Right lobe of liver (tissue), 6 donors: ENCODE results near the gene PTPRT. TPM values are rescaled to one million over a fixed set of nuclear protein-coding genes. Genes with fewer than 3 reads are reported as not detected.

ENCODE experiments used
- ATAC-seq, 4 donors: fragments of 200-7000 bp; cut with Tn5 transposase; one replicate each; pipeline ENCODE4 v1.9.1; 2020; ENCODE audit warnings: mild to moderate bottlenecking in 4 of 4, moderate library complexity in 4 of 4
- DNase-seq, 3 donors: peaks; one replicate each; pipeline ENCODE4 v3.0.0-alpha.2; 2020
- H3K27ac ChIP-seq, 3 donors: fragments of 200-600 bp; one replicate each; pipeline ENCODE4 v1.8.0; 2022
- H3K27me3 ChIP-seq, 2 donors: fragments of 200-600 bp; one replicate each; pipeline ENCODE4 v1.8.0; 2022
- H3K36me3 ChIP-seq, 4 donors: fragments of 200-600 bp; sonication (generic) in 1 of 4; one replicate each; pipeline versions ENCODE4 v1.5.1 to v1.8.0; 2017 to 2022; ENCODE audit warnings: control low read depth in 1 of 4
- H3K4me1 ChIP-seq, 4 donors: fragments of 200-600 bp; sonication (generic) in 1 of 4; one replicate each; pipeline versions ENCODE4 v1.5.1 to v1.8.0; 2017 to 2022; ENCODE audit warnings: control low read depth in 1 of 4
- H3K4me3 ChIP-seq, 3 donors: fragments of 200-600 bp; one replicate each; pipeline ENCODE4 v1.8.0; 2022
- H3K9me3 ChIP-seq, 4 donors: fragments of 200-600 bp; sonication (generic) in 1 of 4; one replicate each; pipeline versions ENCODE4 v1.5.1 to v1.8.0; 2017 to 2022; ENCODE audit warnings: control low read depth in 1 of 4
- CTCF ChIP-seq, 4 donors: fragments of 200-600 bp in 3 of 4; fragments of 450-650 bp in 1 of 4; IDR thresholded peaks; one replicate each; pipeline versions ENCODE4 v1.5.1 to v1.8.0; 2016 to 2022; ENCODE audit warnings: antibody characterized with exemption in 4 of 4, mild to moderate bottlenecking in 2 of 4
- POLR2A ChIP-seq: fragments of 450-650 bp; IDR thresholded peaks from one replicate; pipeline ENCODE4 v1.6.1; 2017; ENCODE audit warnings: antibody characterized with exemption, mild to moderate bottlenecking
- WGBS: methylation state at CpG from one replicate; pipeline ENCODE4 v1.1.6; 2018; ENCODE audit warnings: low coverage, low lambda C conversion rate; ENCODE audit not compliant: insufficient coverage; ENCODE audit errors: missing lambda C conversion rate; 5-methylcytosine and 5-hydroxymethylcytosine counted together
- intact Hi-C, 2 donors: fragments of 100-400 bp; cut with DNase I; formaldehyde crosslinking; loops; one replicate each; pipeline versions ENCODE4 v1.11.2 to v1.14.1; 2022
- total RNA-seq, 6 experiments: library from RNA; depleted of rRNA in 2 of 6; stranded (reverse); fragments of >200 nt in 2 of 6; fragmentation: NEBNext Ultra II Directional in 3 of 6; extraction: Animal tissue kit (Norgen Biotek cat#: 25700) in 3 of 6; gene quantifications; one replicate each; pipeline versions ENCODE4 v1.1.0 to v1.2.4, GENCODE V29; 2016 to 2023
- donor health status: DM: no; HTN: yes; CAD: no.
- donor health status: DM: no; HTN: no; CAD: no.
- donor health status: DM: no; HTN: no; CAD: no.
- donor health status: DM: no; HTN: yes; CAD: no.
- donor health status: DM: no; HTN: yes; CAD: no.

The PTPRT gene
- total RNA-seq, 6 experiments from 2014 or later = 0.18 to 1.0 (median 0.51) TPM

- H3K36me3 ChIP-seq = no peaks in the 10 kb centered on the region
- intact Hi-C loops = no loop called here
- ATAC-seq (no peak), DNase-seq (no peak)
- H3K9me3 ChIP-seq = no peaks in the 10 kb centered on the region
- TF ChIP-seq CTCF (IDR thresholded peaks at IDR 0.05) (no peak), POLR2A (no peak)
- no peak overlapping the region for H3K4me3 ChIP-seq
- WGBS = 63% methylated on average over 5 of the region's 5 CpGs
- H3K4me1 ChIP-seq = no peaks in the 10 kb centered on the region
- H3K27ac ChIP-seq = no peak overlapping the region
- H3K27me3 ChIP-seq = no peaks in the 10 kb centered on the region
Measured at GRCh38 chr20:42734660-42735368, 454.9 kb downstream of the PTPRT start.

DNA sequence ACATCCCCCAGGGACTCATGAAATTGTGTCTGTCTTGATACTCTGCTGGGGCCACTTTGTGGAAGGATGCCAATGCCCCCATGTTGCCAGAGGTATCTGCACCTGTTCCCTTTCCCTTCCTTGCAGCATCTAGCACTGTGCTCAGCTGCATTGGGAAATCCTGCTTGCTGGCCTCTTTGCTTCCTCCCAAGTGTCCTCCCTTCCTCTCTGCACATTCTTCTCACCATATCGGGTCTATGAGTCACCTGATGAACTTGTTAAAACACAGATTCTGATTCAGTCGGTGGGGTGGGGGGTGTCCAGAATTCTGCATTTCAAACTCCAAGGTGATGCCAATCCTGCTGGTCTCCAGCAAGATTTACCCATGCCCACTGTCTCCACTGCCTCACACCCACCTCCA is 467.8 kb downstream of the PTPRT start:
- Histone ChIP-seq H3K4me3 (no peak overlapping the region), H3K27ac (no peak overlapping the region)
- intact Hi-C loops = no loop called here

DNA sequence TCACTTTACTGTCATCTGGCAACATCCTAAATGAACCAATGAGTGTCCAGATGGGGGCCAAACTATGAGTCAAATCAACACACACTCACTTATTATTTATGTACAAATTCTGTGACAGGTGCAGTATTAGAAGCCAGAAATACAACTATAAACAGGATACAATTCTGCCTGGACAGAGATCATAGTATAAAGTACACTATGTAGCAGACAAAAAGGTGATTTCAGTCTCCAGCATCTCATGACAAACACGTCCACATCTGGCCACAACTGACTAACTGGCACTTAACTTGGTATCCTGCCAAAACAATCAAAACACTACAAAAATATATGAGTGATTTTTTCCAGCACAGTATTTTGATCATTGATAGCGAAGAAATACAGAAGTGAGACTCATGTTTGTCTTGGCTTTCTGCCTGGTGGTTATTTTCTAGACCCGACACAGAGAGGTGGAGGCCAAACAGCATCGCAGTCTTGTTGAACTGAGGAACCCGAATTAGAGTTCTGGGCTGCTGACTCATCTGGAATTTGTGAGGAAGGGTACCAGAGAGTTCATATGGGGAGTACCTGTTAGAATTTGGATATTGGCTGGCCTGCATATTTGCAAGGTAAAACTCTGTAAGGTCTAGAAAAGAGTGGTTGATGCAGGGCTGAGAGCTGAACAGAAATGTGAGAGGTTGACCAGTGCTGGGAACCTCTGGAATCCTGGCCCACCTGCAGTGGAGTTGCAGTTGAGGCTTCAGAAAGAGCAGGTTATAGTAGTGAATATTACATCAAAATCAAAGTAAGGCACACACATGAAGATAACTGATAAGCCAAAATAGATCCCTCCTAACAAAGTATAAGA is 475.2 kb downstream of the PTPRT start:
- DNase-seq = no peak
- 12% methylated on average over 5 of the region's 5 CpGs for WGBS
- ATAC-seq = peak in 2 of 4 donors; percentile 42 to 66
- H3K27me3 ChIP-seq = no peaks in the 10 kb centered on the region
- intact Hi-C loops = no loop called here
- H3K4me1 ChIP-seq = peaks cover 0 to 5% (median 0%) of the 10 kb centered on the region in 4 donors
- H3K36me3 ChIP-seq = no peaks in the 10 kb centered on the region
- H3K9me3 ChIP-seq = no peaks in the 10 kb centered on the region
- H3K27ac ChIP-seq = no peak overlapping the region
- no peak overlapping the region for H3K4me3 ChIP-seq
- TF ChIP-seq CTCF (IDR thresholded peaks at IDR 0.05) (no peak), POLR2A (no peak)

More for the DNA sequence above, 467.8 kb downstream of the PTPRT start:
- no peaks in the 10 kb centered on the region for H3K36me3 ChIP-seq
- 49% methylated on average over 2 of the region's 2 CpGs for WGBS
- no peak for ATAC-seq
- H3K27me3 ChIP-seq = no peaks in the 10 kb centered on the region
- no peaks in the 10 kb centered on the region for H3K9me3 ChIP-seq
- DNase-seq = no peak
- no peaks in the 10 kb centered on the region for H3K4me1 ChIP-seq
- TF ChIP-seq POLR2A = no peak
- no peak for TF ChIP-seq CTCF (IDR thresholded peaks at IDR 0.05)

DNA sequence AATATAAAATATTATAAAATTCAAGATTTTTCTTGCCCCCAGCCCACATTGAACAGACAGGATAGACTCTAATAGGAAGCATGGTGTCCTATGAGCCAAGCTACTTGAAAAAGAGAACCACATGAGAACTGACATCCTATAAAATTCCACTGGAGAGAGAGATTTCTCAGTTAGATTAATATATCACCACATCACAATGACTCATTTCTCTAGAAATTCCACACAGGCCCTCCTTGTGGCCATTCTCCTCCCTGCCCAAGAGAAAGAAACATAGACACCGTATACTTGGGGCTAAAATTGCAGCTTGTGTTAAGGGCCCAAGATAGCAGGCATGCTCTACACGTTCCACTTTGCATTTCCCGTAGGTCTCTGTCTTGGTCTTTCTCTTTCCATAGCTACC is 481.4 kb downstream of the PTPRT start:
- peaks cover 0 to 11% (median 0%) of the 10 kb centered on the region in 4 donors for H3K4me1 ChIP-seq
- WGBS = 77% methylated on average over 3 of the region's 3 CpGs
- TF ChIP-seq CTCF (IDR thresholded peaks at IDR 0.05) (no peak), POLR2A (no peak)

More for the DNA sequence above, 481.4 kb downstream of the PTPRT start:
- H3K9me3 ChIP-seq = no peaks in the 10 kb centered on the region
- no peak overlapping the region for H3K27ac ChIP-seq
- H3K27me3 ChIP-seq = no peaks in the 10 kb centered on the region
- H3K4me3 ChIP-seq = no peak overlapping the region
- ATAC-seq (no peak), DNase-seq (no peak)
- H3K36me3 ChIP-seq = no peaks in the 10 kb centered on the region
- intact Hi-C loops = no loop called here
